Ovary (tissue), 9 donors: ENCODE measurements around the gene YARS1. TPM values are rescaled to one million over a fixed set of nuclear protein-coding genes. Genes with fewer than 3 reads are reported as not detected.

Source experiments
- DNase-seq, 5 donors: peaks; one replicate each; pipeline ENCODE4 v3.0.0-alpha.2; 2019 to 2020
- H3K27ac ChIP-seq, 2 donors: fragments of 200-600 bp; one replicate each; pipeline versions ENCODE4 v1.5.1 to v1.8.0; 2019 to 2022
- H3K27me3 ChIP-seq: fragments of 200-600 bp; one replicate; pipeline ENCODE4 v1.8.0; 2022
- H3K36me3 ChIP-seq: fragments of 200-600 bp; sonication (generic); one replicate; pipeline ENCODE4 v1.5.1; 2019
- H3K4me1 ChIP-seq: one replicate; pipeline ENCODE4 v1.8.1; 2013; ENCODE audit warnings: mild to moderate bottlenecking, moderate library complexity; ENCODE audit not compliant: insufficient read depth
- H3K4me3 ChIP-seq: fragments of 200-600 bp; sonication (generic); one replicate; pipeline ENCODE4 v1.5.1; 2017
- H3K9me3 ChIP-seq, 2 donors: fragments of 200-600 bp in 1 of 2; sonication (generic) in 1 of 2; one replicate each; pipeline versions ENCODE4 v1.5.1 to v1.8.1; 2013 to 2019; ENCODE audit warnings: mild to moderate bottlenecking in 1 of 2, moderate library complexity in 1 of 2
- EP300 ChIP-seq: sonication (generic); formaldehyde crosslinking; IDR thresholded peaks from one replicate; pipeline ENCODE4 v1.6.1; 2017; ENCODE audit warnings: antibody characterized with exemption
- POLR2A ChIP-seq: fragments of 450-650 bp; IDR thresholded peaks from one replicate; pipeline ENCODE4 v1.6.1; 2017; ENCODE audit warnings: antibody characterized with exemption, mild to moderate bottlenecking, moderate library complexity
- WGBS, 3 donors: extraction: QIAGEN DNeasy Blood & Tissue Kit in 1 of 3; methylation state at CpG; one replicate each; pipeline versions ENCODE4 v1.1.5 to v1.1.7; 2013 to 2017; 5-methylcytosine and 5-hydroxymethylcytosine counted together
- intact Hi-C, 4 donors: fragments of 100-400 bp; cut with DNase I; formaldehyde crosslinking; loops; one replicate each; pipeline versions ENCODE4 v1.11.0 to v1.15.1; 2022 to 2023
- polyA plus RNA-seq, 2 donors: library from polyadenylated mRNA; stranded (reverse); fragments of 200-250 nt in 1 of 2; fragments of 350-450 nt in 1 of 2; fragmentation: Illumina TruSeq in 1 of 2; extraction: RNeasy Lipid Tissue Mini Kit (QIAGEN cat#74804) in 1 of 2; gene quantifications; one replicate each; pipeline ENCODE4 v1.2.3, GENCODE V29; 2013 to 2014
- total RNA-seq, 7 donors: library from RNA; depleted of rRNA in 2 of 7; stranded (reverse); fragments of >200 nt in 2 of 7; fragmentation: NEBNext Ultra II Directional in 3 of 7; extraction: Animal tissue kit (Norgen Biotek cat#: 25700) in 3 of 7; gene quantifications; one replicate each; pipeline versions ENCODE4 v1.1.0 to v1.2.4, GENCODE V29; 2016 to 2023
- TF ChIP-seq, protein P1 (sequence below), 3 donors: fragments of 450-650 bp in 2 of 3; fragments of 200-600 bp in 1 of 3; IDR thresholded peaks; one replicate each; pipeline versions ENCODE4 v1.5.1 to v1.8.0; 2016 to 2022; ENCODE audit warnings: antibody characterized with exemption in 3 of 3, mild to moderate bottlenecking in 1 of 3
- donor health status: DM: no; HTN: no; CAD: no; lungs with moderate emphysema.
- donor health status: DM: no; HTN: no; CAD: no.
- donor health status: Bipolar disorder and iron deficiency.
- donor health status: DM: yes; HTN: yes; CAD: no.
- donor health status: DM: no; HTN: no; CAD: no.
- donor health status: DM: yes; HTN: yes; CAD: no.

YARS1 gene
- total and polyA plus RNA-seq, 9 donors: 19.8 to 272 (median 46.2) TPM

DNA sequence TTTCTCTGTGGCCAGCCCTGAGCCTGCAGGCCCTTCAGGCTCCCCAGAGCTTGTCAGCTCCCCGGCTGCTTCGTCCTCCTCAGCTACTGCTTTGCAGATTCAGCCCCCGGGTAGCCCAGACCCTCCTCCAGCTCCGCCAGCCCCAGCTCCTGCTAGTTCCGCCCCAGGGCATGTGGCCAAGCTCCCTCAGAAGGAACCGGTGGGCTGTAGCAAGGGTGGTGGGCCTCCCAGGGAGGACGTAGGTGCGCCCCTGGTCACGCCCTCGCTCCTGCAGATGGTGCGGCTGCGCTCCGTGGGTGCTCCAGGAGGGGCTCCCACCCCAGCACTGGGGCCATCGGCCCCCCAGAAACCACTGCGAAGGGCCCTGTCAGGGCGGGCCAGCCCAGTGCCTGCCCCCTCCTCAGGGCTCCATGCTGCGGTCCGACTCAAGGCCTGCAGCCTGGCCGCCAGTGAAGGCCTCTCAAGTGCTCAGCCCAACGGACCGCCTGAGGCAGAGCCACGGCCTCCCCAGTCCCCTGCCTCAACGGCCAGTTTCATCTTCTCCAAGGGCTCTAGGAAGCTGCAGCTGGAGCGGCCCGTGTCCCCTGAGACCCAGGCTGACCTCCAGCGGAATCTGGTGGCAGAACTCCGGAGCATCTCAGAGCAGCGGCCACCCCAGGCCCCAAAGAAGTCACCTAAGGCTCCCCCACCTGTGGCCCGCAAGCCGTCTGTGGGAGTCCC, 45.4 kb downstream of the YARS1 start:
- Histone ChIP-seq H3K4me1 (peaks cover 19% of the 10 kb centered on the region), H3K4me3 (no peak overlapping the region), H3K9me3 (no peaks in the 10 kb centered on the region), H3K27me3 (no peaks in the 10 kb centered on the region), H3K27ac (peak overlapping the region in 1 of 2 donors; percentile 8), H3K36me3 (no peaks in the 10 kb centered on the region)
- DNase-seq: peak; percentile 41 to 61 (median 55)
- intact Hi-C loops: loop anchor here (2.0 to 5.0 kb wide), 3 partner anchors 59 to 101 kb away; partner anchors contain the start of gene FNDC5 (in 1 of the 4)
- TF ChIP-seq POLR2A (no peak), EP300 (no peak)
- TF ChIP-seq, protein P1, sequence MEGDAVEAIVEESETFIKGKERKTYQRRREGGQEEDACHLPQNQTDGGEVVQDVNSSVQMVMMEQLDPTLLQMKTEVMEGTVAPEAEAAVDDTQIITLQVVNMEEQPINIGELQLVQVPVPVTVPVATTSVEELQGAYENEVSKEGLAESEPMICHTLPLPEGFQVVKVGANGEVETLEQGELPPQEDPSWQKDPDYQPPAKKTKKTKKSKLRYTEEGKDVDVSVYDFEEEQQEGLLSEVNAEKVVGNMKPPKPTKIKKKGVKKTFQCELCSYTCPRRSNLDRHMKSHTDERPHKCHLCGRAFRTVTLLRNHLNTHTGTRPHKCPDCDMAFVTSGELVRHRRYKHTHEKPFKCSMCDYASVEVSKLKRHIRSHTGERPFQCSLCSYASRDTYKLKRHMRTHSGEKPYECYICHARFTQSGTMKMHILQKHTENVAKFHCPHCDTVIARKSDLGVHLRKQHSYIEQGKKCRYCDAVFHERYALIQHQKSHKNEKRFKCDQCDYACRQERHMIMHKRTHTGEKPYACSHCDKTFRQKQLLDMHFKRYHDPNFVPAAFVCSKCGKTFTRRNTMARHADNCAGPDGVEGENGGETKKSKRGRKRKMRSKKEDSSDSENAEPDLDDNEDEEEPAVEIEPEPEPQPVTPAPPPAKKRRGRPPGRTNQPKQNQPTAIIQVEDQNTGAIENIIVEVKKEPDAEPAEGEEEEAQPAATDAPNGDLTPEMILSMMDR (IDR thresholded peaks at IDR 0.05): no peak
- 50 to 59% (median 55%) methylated on average over 24 to 30 of the region's 30 CpGs for WGBS, 3 donors

DNA sequence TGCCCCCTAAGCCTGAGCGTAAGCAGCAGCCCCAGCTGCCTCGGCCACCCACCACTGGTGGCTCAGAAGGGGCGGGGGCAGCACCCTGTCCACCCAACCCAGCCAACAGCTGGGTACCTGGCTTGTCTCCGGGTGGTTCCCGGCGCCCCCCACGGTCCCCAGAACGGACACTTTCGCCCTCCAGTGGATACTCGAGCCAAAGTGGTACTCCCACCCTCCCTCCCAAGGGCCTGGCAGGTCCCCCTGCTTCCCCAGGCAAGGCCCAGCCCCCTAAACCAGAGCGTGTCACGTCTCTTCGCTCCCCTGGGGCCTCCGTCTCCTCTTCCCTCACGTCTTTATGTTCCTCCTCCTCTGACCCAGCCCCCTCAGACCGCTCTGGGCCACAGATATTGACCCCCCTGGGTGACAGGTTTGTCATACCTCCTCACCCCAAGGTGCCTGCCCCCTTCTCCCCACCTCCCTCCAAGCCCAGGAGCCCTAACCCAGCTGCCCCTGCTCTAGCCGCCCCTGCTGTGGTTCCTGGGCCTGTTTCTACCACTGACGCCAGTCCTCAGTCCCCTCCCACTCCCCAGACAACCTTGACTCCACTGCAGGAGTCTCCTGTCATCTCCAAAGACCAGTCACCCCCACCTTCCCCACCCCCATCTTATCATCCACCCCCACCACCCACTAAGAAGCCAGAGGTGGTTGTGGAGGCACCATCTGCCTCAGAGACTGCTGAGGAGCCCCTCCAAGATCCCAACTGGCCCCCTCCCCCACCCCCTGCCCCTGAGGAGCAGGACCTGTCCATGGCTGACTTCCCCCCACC, 46.2 kb downstream of the YARS1 start:
- Histone ChIP-seq H3K36me3 (no peaks in the 10 kb centered on the region), H3K4me1 (peaks cover 24% of the 10 kb centered on the region), H3K4me3 (no peak overlapping the region), H3K9me3 (no peaks in the 10 kb centered on the region), H3K27ac (peak overlapping the region in 1 of 2 donors; percentile 8), H3K27me3 (no peaks in the 10 kb centered on the region)
- peak in 2 of 5 donors; percentile 23 to 46 for DNase-seq
- WGBS, 3 donors: 62 to 74% (median 68%) methylated on average over 18 of the region's 18 CpGs
- intact Hi-C loops: loop anchor here (5.0 kb wide), 2 partner anchors 59 to 101 kb away; partner anchors contain the start of gene FNDC5 (in 1 of the 4)
- TF ChIP-seq EP300 (no peak), POLR2A (no peak)
- TF ChIP-seq, protein P1 (IDR thresholded peaks at IDR 0.05): no peak

DNA sequence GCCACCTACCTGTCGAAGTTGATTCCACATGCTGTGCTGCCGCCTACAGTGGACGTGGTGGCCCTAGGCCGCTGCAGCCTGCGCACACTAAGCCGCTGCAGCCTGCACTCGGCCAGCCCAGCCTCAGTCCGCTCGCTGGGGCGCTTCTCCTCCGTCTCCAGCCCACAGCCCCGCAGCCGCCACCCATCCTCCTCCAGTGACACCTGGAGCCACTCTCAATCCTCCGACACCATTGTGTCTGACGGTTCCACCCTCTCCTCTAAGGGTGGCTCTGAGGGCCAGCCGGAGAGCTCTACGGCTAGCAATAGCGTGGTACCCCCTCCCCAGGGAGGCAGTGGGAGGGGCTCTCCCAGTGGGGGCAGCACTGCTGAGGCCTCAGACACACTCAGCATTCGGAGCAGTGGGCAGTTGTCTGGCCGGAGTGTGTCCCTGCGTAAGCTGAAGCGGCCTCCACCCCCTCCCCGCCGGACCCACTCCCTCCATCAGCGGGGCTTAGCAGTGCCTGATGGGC, 46.9 kb downstream of the YARS1 start:
- WGBS, 3 donors: 88 to 93% (median 91%) methylated on average over 22 to 25 of the region's 25 CpGs
- Histone ChIP-seq H3K27me3 (no peaks in the 10 kb centered on the region), H3K4me1 (peaks cover 29% of the 10 kb centered on the region), H3K4me3 (no peak overlapping the region), H3K36me3 (no peaks in the 10 kb centered on the region), H3K27ac (peak overlapping the region in 1 of 2 donors; percentile 8), H3K9me3 (no peaks in the 10 kb centered on the region)
- intact Hi-C loops: loop anchor here (5.0 kb wide), 2 partner anchors 58 to 102 kb away; partner anchors contain the start of gene FNDC5 (in 1 of the 4)
- TF ChIP-seq, protein P1 (IDR thresholded peaks at IDR 0.05): no peak
- TF ChIP-seq EP300 (no peak), POLR2A (no peak)
- DNase-seq: peak in 2 of 5 donors; percentile 20 to 46

DNA sequence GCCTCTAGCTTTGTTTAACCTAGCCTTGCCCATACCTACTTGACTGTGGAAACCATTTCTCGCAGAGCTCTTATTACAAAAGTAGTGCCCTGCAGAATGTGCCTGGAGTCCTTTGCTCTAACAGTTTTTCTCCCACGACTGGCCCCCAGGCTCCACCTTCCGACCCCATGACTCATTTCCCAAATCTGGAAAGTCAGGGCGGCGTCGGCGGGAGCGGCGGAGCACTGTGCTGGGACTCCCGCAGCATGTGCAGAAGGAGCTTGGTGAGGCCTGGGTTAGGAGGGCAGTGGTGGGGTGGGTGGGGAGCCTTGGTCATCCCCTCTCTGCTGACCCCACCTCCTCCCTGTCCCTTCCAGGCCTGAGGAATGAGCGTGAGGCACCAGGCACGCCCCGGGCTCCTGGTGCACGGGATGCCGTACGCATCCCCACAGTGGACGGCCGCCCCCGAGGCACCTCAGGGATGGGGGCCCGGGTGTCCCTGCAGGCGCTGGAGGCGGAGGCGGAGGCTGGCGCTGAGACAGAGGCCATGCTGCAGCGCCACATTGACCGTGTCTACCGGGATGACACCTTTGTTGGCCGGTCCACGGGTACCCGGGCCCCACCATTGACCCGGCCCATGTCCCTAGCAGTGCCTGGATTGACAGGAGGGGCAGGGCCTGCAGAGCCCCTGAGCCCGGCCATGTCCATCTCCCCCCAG, 47.5 kb downstream of the YARS1 start:
- intact Hi-C loops: loop anchor here (5.0 kb wide), 2 partner anchors 57 to 103 kb away; partner anchors contain the start of gene FNDC5 (in 1 of the 4)
- WGBS, 3 donors: 66 to 75% (median 74%) methylated on average over 31 to 32 of the region's 32 CpGs
- H3K4me1 ChIP-seq: peaks cover 32% of the 10 kb centered on the region
- no peaks in the 10 kb centered on the region for H3K36me3 ChIP-seq
- H3K4me3 ChIP-seq: no peak overlapping the region
- TF ChIP-seq EP300 (no peak), POLR2A (no peak)
- TF ChIP-seq, protein P1 (IDR thresholded peaks at IDR 0.05): no peak
- H3K9me3 ChIP-seq: no peaks in the 10 kb centered on the region
- peak; percentile 53 to 70 (median 68) for DNase-seq
- H3K27me3 ChIP-seq: no peaks in the 10 kb centered on the region
- no peak overlapping the region for H3K27ac ChIP-seq
